HUES48 (cell line): Measurements from ENCODE around the gene CHEK2.

Experiments
- H3K27ac ChIP-seq: one replicate; pipeline ENCODE4 v1.7.0; 2013; ENCODE audit warnings: low read depth, low read length, inconsistent platforms
- H3K27me3 ChIP-seq: 2 replicates; pipeline ENCODE4 v1.6.1; 2013; ENCODE audit warnings: mild to moderate bottlenecking, low read length; ENCODE audit not compliant: control insufficient read depth, insufficient read depth
- H3K36me3 ChIP-seq: 2 replicates; pipeline ENCODE4 v1.6.1; 2013; ENCODE audit warnings: low read length; ENCODE audit not compliant: control insufficient read depth, insufficient read depth
- H3K4me1 ChIP-seq: 2 replicates; pipeline ENCODE4 v1.6.1; 2013; ENCODE audit warnings: mild to moderate bottlenecking, low read length; ENCODE audit not compliant: control insufficient read depth, insufficient read depth
- H3K4me3 ChIP-seq: 2 replicates; pipeline ENCODE4 v1.5.1; 2013; ENCODE audit warnings: mild to moderate bottlenecking, low read depth, low read length
- H3K9ac ChIP-seq: 2 replicates; pipeline ENCODE4 v1.6.1; 2013; ENCODE audit warnings: mild to moderate bottlenecking, low read depth, low read length, moderate library complexity
- H3K9me3 ChIP-seq: 2 replicates; pipeline ENCODE4 v1.6.1; 2013; ENCODE audit warnings: low read length; ENCODE audit not compliant: control insufficient read depth, insufficient read depth

Gene CHEK2

DNA sequence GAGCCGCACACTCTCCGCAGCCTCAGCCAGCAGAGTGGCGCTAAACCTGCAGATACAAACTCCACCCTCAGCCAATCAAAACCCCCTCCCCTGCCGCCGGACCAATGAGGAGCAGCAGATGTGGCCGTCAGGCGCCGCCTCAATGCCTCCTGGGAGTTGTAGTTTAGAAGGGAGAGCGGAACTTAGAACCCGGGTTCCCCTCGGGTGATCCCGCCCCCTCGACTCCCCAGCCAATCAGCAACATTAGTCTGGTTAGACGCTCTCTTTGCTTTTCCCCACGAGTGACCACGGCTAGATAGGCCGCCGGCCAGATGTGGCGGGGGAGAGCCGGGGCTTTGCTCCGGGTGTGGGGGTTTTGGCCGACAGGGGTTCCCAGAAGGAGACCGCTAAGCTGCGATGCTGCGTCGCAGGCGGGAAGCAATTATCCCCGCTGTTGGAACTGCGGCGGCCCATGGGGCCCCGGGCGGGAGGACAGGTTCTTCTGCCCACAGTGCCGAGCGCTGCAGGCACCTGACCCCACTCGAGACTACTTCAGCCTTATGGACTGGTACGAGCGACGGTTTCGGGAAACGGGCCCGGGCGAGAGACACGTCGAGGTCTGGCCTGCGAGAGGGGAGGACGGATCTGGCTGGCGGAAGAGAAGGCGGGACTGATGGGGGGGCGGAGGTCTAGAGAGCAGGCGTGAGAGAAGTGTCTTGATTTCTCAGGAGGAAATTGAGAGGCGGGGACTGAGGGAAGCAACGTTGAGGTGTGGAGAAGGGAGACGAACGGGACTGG, at the start of gene CHEK2, which contains the start of gene HSCB:
Gene CHEK2 (minus strand): TSS at position 36 of the 777 bp plus-strand sequence. CDS start 7,099 bp downstream, outside the sequence.
Gene HSCB (plus strand): TSS at position 255 of the 777 bp plus-strand sequence. CDS start 57 bp downstream, at position 312.
- H3K36me3 ChIP-seq: peaks cover 33% of the 10 kb centered on the region
- H3K27ac ChIP-seq: peak within 1 kb of the TSS; percentile 98
- no peaks in the 10 kb centered on the region for H3K9me3 ChIP-seq
- H3K27me3 ChIP-seq: no peaks in the 10 kb centered on the region
- peak within 1 kb of the TSS; percentile 75 for H3K9ac ChIP-seq
- H3K4me3 ChIP-seq: peak within 1 kb of the TSS; percentile 96
- H3K4me1 ChIP-seq: peaks cover 13% of the 10 kb centered on the region

DNA sequence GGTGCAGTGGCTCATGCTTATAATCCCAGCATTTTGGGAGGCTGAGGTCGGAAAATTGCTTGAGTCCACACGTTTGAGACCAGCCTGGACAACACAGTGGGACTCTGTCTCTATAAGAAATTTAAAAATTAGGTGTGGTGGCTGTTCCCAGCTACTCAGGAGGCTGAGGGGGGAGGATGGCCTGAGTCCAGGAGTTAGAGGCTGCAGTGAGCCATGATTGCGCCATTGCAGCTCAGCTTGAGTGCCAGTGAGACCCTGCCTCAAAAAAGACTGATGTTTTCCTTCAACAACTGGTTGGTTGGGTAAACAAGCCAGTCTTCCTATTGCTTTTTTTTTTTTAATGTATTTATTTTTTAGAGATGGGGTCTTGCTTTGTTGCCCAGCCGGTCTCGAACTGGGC, 49.5 kb upstream of the CHEK2 start:
- no peaks in the 10 kb centered on the region for H3K9me3 ChIP-seq
- H3K4me3 ChIP-seq: no peak overlapping the region
- no peak overlapping the region for H3K9ac ChIP-seq
- H3K36me3 ChIP-seq: peaks cover 53% of the 10 kb centered on the region
- H3K4me1 ChIP-seq: no peaks in the 10 kb centered on the region
- H3K27ac ChIP-seq: no peak overlapping the region
- H3K27me3 ChIP-seq: no peaks in the 10 kb centered on the region

DNA sequence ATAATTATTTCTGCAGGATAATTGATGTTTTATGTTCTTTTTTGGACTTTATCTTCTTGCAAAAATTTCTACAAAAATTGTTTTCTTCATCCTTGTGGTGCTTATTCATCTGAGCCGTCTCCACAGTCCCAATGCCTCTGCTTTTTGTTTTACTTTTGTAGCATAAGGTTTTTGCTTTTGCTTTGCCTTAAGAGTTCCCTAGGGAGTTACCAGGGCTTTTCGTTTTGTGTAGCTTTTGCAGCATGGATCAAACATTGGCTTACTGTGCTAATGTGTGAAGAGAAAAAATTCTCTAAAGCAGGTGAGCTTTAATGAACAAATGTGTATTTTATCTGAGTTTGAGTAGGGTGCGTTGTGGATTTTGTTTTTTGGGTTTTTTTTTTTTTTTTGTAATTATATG, 47.0 kb upstream of the CHEK2 start:
- no peak overlapping the region for H3K9ac ChIP-seq
- no peaks in the 10 kb centered on the region for H3K27me3 ChIP-seq
- no peaks in the 10 kb centered on the region for H3K9me3 ChIP-seq
- no peaks in the 10 kb centered on the region for H3K4me1 ChIP-seq
- no peak overlapping the region for H3K4me3 ChIP-seq
- H3K36me3 ChIP-seq: peaks cover 53% of the 10 kb centered on the region
- no peak overlapping the region for H3K27ac ChIP-seq

DNA sequence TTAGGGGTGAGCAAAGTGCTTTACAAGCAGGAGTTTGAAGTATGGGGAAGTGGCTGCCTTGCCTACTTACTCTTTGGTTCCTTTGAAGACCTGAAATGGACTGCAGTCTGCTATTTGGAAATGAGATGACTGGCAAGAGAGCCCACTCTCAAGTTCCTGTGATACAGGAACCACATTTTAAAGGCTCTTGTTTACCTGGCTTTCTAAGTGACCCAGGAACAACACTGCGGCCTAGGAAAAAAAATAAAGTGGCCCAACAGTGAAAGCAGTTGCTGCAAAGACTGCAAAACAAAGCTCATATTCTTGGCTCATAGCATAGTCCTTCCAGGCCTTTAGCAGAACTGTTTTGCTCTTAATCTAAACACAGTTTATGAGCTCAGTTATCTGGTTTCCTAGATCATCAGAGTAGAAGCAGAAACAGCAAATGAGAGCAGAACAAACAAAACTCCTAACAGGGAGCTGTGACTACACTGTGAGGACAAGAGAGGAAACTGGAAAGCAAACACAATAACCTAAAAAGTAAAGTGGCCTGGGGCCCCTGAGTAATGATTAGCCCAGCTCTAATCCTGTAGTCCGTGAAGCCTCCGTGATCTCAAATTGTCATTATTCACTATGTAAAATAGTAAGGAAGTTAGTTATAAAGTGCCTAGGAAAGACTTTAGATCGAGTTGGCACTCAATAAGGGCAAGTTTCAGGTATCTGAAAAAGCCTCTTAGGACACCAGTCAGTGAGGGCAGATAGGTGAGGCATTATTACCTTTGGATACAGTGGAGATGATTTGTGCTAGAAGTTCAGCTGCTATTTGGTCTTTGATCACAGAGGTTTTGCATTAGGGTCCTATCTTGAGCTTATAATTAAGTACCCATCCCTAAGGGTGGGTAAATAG, 42.4 kb upstream of the CHEK2 start:
- Histone ChIP-seq H3K27me3 (no peaks in the 10 kb centered on the region), H3K4me3 (no peak overlapping the region), H3K9me3 (no peaks in the 10 kb centered on the region), H3K9ac (no peak overlapping the region), H3K27ac (no peak overlapping the region), H3K4me1 (no peaks in the 10 kb centered on the region), H3K36me3 (peaks cover 82% of the 10 kb centered on the region)

DNA sequence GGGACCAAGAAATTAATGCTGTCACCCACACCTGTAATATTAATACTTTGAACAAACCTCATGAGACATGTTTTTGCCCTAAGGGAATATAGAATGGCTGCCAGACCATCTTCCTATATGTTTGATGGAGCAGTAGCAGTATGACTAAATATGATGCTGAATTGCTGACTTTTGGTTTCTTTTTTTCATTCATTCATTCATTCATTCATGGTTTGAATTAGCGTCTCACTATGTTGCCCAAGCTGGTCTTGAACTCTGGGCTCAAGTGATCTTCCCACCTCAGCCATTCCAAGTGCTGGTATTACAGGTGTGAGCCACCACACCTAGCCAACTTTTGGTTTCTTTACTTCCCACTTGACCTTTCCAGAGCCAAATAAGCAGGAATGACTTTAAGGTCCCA, 38.7 kb upstream of the CHEK2 start:
- H3K9ac ChIP-seq: no peak overlapping the region
- no peaks in the 10 kb centered on the region for H3K9me3 ChIP-seq
- H3K27ac ChIP-seq: no peak overlapping the region
- H3K4me1 ChIP-seq: no peaks in the 10 kb centered on the region
- H3K4me3 ChIP-seq: no peak overlapping the region
- peaks cover 63% of the 10 kb centered on the region for H3K36me3 ChIP-seq
- no peaks in the 10 kb centered on the region for H3K27me3 ChIP-seq

DNA sequence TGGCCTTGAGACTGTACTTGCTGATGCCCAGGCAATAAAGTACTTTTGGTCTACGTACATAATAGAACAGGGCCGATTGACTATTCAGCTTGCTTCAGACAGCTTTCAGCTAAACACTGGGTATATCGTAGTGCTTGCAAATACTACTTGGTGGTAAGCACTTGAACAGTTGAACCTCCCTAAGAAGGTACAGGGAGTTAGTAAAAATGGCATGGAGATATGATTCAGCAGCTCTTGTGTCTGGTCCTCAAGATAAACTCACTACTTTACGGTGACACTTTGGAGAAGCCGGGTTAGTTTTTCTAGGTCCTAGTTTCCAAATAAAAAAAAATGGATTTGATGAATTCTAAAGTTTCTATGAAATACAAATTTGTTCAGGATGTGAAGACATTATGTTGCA, 38.2 kb upstream of the CHEK2 start:
- no peak overlapping the region for H3K27ac ChIP-seq
- H3K4me1 ChIP-seq: no peaks in the 10 kb centered on the region
- H3K9me3 ChIP-seq: no peaks in the 10 kb centered on the region
- H3K27me3 ChIP-seq: no peaks in the 10 kb centered on the region
- H3K4me3 ChIP-seq: no peak overlapping the region
- no peak overlapping the region for H3K9ac ChIP-seq
- H3K36me3 ChIP-seq: peaks cover 63% of the 10 kb centered on the region

DNA sequence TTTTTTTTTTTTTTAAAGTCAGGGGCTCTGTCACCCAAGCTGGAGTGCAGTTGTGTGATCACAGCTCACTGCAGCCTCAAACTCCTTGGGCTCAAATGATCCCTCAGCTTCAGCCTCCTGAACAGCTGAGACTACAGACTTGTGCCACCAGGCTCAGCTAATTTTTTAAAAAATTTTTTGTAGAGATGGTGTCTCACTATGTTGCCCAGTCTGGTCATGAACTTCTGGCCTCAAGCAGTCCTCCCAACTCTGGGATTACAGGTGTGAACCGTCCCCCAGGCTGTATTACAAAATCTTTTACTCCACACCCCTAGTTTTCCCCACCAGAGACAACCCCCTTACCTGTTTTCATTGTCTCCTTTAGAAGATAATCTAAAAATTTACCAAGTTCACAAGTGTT, 32.8 kb upstream of the CHEK2 start:
- H3K27ac ChIP-seq: no peak overlapping the region
- no peaks in the 10 kb centered on the region for H3K4me1 ChIP-seq
- H3K4me3 ChIP-seq: no peak overlapping the region
- H3K27me3 ChIP-seq: no peaks in the 10 kb centered on the region
- no peaks in the 10 kb centered on the region for H3K9me3 ChIP-seq
- peaks cover 30% of the 10 kb centered on the region for H3K36me3 ChIP-seq
- H3K9ac ChIP-seq: no peak overlapping the region

DNA sequence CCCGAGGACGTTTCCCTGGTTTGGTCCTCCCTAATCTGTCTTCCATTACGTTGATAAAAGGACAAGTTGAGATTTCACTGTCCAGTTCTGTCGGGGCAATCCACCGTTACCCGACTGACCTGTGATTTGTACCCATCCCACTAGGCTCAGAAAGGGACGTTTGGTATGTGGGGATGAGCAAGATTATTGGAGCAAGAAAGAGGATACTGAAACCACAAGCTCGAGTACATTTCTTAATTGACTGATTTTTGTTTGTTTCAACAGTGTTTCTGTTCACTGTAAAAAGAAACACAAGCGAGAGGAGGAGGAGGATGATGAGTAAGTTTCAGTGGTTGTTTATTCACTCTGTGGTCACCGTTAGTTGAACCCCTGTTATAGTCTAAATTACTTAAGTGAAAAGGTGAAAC, 31.8 kb upstream of the CHEK2 start:
- peak overlapping the region; percentile 72 for H3K4me3 ChIP-seq
- no peaks in the 10 kb centered on the region for H3K27me3 ChIP-seq
- peak overlapping the region; percentile 62 for H3K9ac ChIP-seq
- no peaks in the 10 kb centered on the region for H3K9me3 ChIP-seq
- H3K27ac ChIP-seq: peak overlapping the region; percentile 93
- peaks cover 25% of the 10 kb centered on the region for H3K36me3 ChIP-seq
- no peaks in the 10 kb centered on the region for H3K4me1 ChIP-seq

DNA sequence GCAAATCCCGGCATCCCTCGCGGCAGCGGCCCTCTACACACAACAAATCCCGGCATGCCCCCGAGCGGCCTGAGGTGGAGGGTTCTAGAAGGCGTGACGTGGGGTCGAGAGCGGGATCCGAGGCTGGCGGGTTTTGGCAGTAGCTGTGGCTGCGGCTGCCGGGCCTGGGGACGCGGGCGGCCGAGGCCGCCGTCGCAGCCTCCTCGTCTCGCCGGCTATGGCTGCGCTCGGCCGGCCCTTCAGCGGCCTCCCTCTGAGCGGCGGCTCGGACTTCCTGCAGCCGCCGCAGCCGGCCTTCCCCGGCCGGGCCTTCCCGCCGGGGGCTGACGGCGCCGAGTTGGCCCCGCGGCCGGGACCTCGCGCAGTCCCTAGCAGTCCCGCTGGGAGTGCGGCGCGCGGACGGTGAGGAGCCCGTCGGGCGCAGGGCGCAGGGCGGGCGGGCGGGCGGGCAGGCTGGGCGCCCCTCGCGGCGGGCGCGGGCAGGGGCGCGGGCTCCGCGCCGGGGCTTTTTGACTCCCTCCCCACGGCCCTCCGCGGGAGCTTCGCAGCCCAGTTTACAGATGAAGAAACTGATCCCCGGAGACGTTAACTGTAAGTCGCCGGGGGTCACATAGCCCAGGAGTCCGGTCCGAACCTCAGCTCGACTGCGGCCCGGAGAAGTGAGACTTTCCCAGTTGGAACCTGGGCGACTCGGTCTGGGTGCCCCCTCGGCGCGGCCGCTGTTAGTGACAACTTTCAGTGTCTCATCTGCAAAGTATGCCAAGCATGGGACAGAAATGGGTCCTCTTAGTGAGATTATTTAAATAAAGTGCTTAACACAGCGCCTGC, 31.2 kb upstream of the CHEK2 start, which contains the start of gene CCDC117:
Gene CCDC117 (plus strand): TSS at position 63 of the 828 bp plus-strand sequence. CDS start 155 bp downstream, at position 218.
- no peaks in the 10 kb centered on the region for H3K27me3 ChIP-seq
- peak within 1 kb of the TSS; percentile 88 for H3K9ac ChIP-seq

DNA sequence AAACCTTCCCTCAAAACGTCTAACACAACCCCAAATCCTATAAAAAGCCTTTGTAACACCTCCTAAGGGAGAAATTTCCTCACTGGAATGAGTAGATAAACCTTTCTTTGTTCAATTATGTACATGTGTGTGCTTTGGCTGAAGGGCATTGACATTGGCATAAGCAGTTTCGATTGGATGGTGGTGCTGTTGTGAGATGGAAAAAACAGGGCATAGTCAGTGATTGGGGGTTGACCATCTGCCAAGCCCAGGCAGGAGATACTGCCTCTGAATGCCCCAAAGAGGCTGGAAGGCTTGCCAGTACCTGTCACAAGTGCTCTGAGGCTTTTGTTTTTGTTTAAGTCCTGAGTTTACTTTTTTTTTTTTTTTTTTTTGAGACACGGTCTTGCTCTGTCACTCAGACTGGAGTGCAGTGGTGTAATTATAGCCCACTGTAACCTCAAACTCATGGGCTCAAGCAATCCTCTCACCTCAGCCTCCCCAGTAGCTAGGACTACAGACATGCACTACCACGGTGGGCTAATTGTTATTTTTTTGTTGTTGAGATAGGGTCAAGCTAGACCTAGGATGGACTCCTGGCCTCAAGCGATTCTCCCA, 29.7 kb upstream of the CHEK2 start:
- H3K9ac ChIP-seq: no peak overlapping the region
- H3K27ac ChIP-seq: no peak overlapping the region
- H3K27me3 ChIP-seq: no peaks in the 10 kb centered on the region
- H3K9me3 ChIP-seq: no peaks in the 10 kb centered on the region
- H3K4me1 ChIP-seq: no peaks in the 10 kb centered on the region
- no peak overlapping the region for H3K4me3 ChIP-seq
- peaks cover 17% of the 10 kb centered on the region for H3K36me3 ChIP-seq

More for the DNA sequence above, 31.2 kb upstream of the CHEK2 start, which contains the start of gene CCDC117:
- Histone ChIP-seq H3K9me3 (no peaks in the 10 kb centered on the region), H3K4me1 (no peaks in the 10 kb centered on the region), H3K27ac (peak within 1 kb of the TSS; percentile 93), H3K4me3 (peak within 1 kb of the TSS; percentile 72), H3K36me3 (peaks cover 25% of the 10 kb centered on the region)
